ENCODE results near the gene CHRNA7.

Gene CHRNA7

DNA sequence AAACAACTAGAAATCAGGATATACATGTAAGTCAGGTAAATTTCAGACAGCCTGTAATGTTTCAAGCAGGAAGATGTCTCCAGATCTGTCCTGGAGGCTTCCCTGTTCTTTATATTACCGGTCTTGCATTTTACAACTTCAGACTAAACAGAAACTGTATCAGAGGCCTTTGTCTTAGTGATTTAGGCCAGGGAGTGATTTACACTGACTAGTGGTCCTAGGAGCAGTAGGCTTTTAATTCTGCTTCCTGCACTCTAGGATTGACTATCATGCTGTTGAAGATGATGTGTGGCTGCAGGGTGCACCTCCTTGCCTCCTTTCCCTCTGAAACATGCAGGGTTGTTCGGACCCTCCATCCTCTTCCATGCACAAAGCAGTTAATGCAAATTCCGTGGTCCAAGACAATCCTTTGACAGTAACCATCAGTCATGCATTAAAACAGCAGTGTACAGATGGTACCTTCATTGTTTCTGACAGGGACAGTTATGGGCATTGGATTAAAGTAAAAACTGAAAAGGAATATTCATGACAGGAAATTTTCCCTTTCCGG, 27.6 kb downstream of the CHRNA7 start:
- no peak overlapping the region for H3K4me3 ChIP-seq (ENCODE audit: low read length)
- DNase-seq (ENCODE audit: low read depth, low spot score), result no peak

DNA sequence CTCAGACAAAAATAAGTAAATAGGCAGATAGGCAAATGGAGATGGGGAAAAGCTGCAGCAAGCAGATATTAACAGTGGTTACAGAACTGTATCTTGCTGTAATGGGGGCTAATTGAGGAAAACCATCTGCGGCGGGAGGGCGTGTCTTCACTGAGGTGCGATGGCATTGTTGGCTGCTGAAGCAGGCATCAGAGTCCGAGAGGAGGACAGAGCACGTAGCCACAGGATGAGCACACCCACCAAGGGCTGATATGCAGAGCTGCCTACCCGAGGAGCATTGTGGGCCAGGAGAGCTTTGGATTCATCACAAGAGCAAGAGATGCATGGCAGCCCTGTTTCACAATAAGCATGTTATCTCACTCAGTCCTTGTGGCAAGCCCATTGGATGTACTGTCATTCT, 30.4 kb downstream of the CHRNA7 start:
- no peak overlapping the region for H3K4me3 ChIP-seq (ENCODE audit: low read length)
- no peak for DNase-seq (ENCODE audit: low read depth, low spot score)

DNA sequence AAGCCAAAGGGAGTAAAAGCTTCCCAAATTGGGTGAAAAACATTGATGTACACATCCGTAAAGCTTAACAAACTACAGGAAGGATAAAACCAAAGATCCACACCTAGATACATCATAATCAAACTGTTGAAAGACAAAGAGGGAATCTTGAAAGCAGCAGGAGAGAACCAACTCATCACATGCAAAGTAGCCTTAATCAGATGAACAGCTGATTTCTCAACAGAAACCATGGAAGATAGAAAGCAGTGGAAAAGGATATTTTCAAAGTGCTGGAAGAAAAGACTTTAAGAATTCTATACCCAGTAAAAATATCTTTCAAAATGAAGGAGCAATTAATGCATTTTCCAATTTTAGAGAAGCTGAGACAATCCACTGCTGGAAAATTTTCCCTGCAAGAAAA, 36.8 kb downstream of the CHRNA7 start:
- H3K4me3 ChIP-seq (ENCODE audit: low read length), result no peak overlapping the region
- no peak for DNase-seq (ENCODE audit: low read depth, low spot score)

DNA sequence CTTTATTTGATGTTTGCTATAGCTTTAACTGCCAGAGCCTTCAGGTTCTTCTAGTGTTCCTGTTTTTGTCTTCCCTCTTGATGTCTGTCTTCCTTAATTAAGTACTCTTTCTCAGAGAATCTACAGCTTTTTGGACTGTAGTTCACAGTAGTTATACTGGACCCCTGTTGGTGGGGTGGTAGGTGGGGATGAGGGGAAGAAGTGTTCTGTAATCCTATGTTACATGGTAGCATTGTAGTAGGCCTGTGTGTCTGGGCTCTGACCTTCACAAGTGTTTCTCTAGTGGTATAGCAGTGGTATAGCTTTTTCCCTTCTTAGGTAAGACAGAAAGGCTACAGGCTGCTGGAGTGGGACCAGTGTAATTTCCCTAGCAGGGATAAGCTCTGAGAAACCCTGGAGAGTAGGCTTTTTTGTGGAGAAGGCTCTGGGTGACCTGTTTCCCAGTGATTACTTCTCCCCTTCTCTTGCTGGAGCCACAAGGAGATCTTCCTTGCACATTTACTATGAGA, 59.6 kb downstream of the CHRNA7 start:
- no peak for DNase-seq (ENCODE audit: low read depth, low spot score)
- H3K4me3 ChIP-seq (ENCODE audit: low read length), result no peak overlapping the region

DNA sequence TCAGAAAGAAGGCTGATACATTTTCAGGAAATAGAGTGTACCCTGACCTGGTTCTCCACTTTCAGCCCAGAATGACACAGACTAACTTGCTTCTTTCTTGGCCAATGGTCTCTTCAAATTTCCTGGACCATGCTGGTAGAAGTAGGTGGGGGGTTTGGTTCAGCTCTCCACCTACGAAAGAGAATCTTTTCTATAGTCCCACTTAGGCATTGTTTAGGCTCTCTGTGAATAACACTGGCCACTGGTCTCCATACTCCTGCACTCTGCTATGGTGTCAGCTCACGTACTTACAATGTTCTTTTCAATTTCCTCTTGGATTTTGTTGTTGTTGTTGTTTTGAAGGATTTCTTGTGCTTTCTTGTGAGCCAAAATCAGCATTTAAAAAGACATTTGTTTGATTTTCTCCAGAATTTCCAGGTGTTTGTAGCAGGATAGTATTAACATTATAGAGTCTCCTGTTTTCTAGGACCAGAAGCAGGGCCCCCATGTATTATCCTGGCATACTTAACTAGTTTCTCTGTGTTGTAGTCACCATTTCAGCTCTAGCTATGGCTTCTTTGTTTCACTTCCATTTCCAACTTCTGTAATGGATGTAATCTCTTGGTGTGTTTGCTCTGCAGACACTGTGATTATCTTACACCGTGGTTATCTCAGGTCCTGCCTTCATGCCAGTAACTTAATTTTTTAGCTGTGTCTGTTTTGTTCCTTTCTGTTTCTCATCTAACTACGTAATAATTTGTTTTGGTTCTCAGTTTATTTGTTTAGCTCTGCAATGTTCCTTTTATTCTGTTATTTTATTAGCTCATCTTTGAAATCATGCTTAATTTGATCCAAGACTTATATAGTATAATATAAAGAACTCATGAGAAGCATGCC, 61.4 kb downstream of the CHRNA7 start:
- no peak for DNase-seq (ENCODE audit: low read depth, low spot score)
- H3K4me3 ChIP-seq (ENCODE audit: low read length), result no peak overlapping the region

DNA sequence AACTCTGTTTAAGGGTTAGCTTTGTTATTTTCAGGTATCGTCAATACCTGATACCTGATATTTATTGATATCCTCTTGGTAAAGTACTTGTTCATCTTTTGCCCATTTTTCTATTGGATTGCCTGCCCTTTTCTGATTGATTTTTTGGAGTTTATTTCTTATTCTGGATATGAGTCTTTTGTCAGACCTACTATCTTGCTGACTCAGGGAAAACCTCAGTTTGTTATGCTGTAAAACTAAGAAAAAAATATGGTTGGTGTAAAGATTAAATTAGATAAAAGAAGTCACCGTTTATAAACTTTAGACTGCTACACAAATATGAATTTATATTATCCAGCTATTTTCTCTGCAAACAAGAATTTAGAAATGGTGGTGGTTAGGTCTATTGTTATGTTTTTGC, 65.9 kb downstream of the CHRNA7 start:
- DNase-seq (ENCODE audit: low read depth, low spot score), result no peak
- no peak overlapping the region for H3K4me3 ChIP-seq (ENCODE audit: low read length)

DNA sequence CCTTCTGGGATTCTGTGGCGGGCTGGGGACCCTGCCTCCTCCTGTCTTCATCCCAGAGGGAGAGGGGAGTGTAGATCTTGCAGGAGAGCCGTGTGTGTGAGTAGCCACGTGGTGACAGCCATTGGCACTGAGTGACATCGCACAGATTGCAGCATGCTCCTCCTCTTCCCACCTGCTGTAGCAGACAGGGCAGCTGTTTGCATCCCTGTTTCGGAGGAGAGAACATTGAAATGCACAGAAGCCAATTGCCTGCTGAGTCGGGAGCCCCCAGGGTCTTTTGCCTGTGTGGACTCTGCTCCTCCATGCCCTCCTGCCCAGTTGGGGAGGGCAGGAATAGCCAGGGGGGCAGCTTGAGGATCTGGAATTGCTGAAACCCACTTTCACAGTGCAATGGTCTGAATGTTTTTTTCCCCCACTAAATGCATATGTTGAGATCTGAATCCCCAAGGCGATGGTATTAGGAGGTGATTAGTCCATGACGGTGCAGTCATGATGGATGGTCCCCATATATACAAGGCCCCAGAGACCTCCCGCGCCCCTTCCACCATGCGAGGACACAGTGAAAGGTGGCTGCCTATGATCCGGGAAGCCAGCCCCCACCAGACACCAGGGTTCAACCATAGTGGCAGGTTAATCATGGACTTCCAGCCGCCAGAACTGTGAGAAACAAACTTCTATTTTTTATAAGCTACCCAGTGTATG, 66.8 kb downstream of the CHRNA7 start:
- H3K4me3 ChIP-seq (ENCODE audit: low read length), result no peak overlapping the region
- no peak for DNase-seq (ENCODE audit: low read depth, low spot score)

DNA sequence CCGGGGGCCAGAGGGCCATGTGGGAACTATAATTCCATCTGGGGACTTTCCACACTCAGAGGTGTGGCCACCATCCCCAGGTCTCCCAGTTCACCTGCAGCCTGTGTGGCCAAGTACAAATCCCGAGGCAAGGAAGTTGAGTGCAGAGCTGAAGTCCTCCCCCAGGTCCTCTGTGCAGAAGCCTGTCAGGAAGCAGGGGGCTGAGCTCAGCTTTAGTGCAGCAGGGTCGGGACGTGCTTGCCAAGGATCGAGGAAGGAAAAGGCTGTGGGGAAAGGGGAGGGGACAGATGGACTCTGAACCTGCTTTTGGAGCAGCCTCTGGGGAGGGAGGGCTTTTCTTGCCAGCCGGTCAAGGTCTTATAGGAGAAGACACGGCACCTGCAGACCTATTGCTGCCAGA, 67.7 kb downstream of the CHRNA7 start:
- no peak for DNase-seq (ENCODE audit: low read depth, low spot score)
- H3K4me3 ChIP-seq (ENCODE audit: low read length), result no peak overlapping the region

DNA sequence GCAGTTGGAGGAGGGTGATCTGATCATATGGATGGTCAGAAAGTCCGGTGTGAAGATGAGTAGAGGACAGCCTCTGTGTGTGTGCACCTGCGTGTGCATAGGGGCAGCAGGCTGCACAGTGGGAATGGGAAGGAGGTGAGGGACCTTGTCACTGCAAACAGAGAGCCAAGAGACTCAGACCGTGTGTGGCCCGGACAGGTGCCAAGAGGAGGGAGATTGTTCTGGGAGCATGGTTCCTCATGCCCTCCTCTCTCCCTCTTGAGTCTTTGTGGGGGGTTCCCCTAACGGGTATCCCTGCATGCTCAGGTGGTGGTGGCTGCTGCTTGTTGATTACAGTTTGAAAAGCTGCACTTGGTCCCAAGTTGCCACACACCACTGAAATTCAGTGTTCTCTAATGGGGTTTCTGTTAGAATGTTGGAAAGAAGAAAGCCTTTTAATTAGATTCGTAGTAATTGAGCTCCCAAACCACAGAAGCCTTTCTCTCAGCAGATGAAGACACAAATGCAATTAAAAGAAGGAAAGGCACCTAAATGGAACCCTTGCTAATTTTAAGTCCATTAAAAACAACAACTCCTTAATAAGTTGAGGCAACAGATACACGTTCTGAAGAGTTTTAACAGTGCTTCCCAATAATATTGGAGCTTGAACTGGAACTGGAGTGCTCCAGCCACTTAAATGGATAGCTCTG, 68.9 kb downstream of the CHRNA7 start:
- DNase-seq (ENCODE audit: low read depth, low spot score), result no peak
- H3K4me3 ChIP-seq (ENCODE audit: low read length), result no peak overlapping the region

DNA sequence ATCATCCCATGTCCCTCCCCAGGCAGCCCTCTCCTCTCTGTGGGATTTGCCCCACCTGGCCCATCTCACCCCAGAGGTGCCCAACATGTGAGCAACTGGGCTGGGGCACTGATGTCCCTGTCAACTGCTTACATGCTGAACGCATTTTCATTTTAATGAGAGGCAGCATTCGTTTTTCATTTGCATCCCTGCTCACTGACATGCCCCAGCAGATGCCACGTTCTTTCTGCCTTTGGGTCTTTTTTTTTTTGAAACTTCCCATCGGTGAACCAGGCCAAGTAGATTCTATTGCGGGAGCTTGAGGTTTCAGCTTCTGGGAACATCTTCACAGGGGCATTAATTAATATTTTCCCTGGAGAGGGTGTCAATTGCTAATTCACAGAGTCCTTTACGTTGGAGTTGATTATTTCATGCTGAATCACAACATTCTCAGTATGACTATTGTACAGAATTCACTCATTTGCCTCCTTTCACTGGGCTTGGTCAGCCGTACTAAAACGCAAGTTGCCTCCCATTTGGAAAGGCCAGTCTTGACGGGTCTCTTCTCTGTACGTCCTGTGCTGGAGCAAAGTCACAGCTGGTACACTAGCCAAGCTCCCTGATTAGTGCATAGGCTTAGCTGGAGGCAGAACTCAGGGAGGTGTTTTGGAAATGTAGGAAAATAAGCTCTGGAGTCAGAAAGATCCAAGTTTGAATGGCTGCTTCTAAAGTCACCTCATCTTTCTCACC, 69.8 kb downstream of the CHRNA7 start:
- DNase-seq (ENCODE audit: low read depth, low spot score), result no peak
- H3K4me3 ChIP-seq (ENCODE audit: low read length), result no peak overlapping the region

DNA sequence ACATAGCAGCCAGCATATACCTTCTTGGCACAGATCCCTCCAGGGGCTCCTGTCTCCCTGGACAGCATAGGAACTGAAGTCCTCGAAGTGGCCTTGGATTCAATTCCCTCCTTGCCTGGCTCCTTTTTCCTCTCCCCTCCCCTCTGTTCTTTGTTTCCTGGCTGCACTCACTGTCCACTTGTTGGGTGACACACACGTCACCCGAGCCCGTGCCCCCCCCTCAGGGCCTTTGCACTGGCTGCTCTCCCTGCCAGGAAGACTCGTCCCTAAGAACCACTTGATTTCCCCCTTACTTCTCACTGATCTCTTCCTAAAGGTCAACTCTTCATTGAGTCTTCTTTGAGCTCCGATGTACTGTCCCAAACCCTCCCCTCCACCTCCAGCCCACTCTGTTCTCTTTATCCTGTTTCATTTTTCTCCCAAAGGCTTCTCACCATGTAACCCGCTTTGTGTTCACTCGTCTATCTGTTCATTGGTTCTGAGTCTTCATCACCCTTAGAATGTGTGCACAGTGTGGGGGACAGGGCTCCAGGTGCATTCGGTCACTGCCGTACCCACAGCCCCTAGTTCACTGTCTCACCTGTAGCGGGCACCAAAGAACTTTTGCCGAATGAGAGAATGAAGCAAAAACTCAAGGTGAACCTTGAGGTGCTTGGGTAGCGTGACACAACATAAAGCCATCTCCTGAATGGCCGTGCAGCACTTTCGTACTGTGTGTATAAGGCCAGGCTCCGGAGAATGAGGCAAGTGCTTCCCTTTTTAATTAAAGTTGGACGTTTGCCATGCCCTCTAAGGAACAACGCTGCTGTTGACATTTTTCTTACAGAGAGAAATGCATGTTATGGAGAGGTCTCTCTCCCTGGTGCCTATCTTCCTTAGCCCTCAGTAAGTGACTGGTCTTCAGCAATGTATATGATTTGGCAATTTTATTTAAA, 74.0 kb downstream of the CHRNA7 start:
- no peak overlapping the region for H3K4me3 ChIP-seq (ENCODE audit: low read length)
- DNase-seq (ENCODE audit: low read depth, low spot score), result no peak

DNA sequence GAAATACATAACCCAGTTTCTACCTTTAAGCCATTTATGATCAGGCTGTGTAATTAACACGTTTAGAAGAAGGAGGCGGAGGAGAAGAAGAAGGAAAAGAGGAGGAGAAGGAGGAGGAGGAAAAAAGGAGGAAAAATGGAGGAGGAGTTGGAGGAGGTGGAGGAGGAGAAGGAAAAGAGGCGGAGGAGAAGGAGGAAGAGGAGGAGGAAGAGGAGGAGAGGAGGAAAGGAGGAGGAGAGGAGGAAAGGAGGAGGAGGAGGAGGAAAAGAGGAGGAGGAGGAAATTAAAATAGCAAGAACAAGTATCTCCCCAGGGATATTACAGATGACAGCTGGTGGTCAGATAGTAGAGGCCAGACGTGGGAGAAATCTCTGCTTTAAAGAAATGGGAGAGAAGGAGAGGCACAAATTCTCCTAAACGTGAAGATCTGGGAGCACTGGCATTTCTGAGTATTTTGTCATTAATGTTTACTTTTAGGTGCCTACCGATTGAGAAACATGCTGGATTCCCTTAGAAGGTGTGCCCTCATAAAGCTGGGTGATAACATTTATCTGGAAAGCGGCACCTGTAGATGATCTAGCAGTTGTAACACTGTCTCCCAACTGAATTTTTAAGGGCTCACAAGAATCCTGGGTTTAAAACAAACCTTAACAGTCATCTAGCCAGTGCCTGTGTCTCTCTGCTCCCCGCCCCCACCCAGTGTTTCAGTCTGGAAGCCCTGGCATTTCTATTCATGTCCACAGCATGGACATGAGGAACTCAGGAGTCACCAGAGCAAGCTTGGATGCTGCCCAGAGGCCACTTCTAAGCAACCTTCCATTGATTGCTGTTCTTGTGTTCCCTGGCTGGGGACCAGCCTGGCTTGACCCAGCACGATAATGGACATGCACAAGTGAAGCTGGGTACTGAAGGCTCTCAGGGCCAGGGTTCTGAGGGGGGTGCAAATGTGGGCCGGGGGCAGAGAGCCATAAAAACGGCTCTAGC, 75.2 kb downstream of the CHRNA7 start:
- DNase-seq (ENCODE audit: low read depth, low spot score), result no peak

DNA sequence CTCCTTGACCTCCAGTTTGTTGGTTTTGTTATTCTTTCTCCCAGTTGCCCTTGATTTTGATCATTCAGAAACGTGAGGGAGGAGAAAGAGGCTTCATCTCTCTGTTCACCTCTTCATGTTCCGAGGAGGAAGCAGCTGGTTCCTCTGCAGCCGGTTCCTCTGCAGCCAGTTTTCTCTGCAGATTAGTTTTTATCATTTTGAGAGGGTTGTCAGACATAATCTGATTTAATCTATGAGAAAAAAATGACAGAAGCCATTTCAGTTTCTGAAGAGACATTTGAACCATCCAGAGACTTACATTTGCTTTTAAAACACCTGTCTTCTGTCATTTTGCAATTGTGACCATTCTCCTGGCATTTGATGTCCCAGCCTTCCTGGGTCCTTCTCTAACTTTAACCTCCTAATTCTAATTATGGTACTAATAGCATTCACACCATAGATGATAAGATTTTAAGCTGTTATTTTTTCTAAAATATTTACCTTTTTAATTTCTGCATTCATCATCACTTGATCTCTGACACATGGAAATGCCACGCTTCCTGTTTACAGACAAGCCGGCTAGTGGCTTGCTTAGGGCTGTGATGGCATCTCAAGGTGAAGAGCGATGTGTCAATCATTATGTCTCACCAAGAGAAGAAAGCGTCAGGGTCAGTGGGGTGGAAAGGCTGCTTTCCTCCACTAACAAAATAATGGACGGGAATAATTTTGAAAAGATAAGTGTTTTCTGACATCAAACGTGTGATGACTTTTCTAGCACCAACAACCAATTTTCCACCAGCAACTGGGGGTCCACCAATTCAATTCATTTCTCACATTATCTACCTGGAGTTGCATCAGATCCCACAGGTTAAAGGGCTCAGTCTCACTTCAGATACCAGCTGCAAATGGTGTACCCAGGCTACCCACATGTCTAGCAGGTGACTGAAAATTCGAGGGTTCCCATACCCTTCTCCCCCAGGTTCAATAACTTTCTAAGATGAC, 76.4 kb downstream of the CHRNA7 start:
- no peak for DNase-seq (ENCODE audit: low read depth, low spot score)
- H3K4me3 ChIP-seq (ENCODE audit: low read length), result no peak overlapping the region

More for the DNA sequence above, 75.2 kb downstream of the CHRNA7 start:
- no peak overlapping the region for H3K4me3 ChIP-seq (ENCODE audit: low read length)

DNA sequence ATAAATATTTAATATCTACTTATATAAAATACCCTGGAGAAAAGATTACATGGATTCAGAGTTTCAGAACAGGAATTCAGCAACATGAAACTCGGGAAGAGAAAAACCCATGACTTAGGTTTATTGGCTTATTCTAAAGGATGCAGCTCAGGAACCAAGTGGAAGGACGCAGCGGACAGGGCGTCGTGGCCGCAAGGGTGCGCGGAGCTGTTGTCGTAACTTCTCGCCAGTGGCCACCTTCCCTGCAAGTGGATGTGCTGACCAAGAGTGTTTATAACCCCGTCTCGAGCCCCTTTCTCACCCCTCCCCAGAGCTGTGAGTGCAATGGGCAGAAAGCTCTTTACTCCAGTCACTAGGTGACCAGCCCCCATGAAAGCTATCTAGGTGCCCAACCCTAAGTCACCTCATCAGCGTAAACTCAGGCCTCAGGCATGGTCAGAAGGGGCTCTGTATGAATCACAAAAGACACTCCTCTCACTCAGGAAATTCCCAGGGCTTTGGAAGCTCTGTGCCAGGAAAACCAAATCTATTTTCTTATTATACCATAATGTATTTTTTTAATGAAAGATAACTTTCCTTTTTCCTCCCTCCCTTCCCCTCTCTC, 77.3 kb downstream of the CHRNA7 start:
- no peak overlapping the region for H3K4me3 ChIP-seq (ENCODE audit: low read length)
- DNase-seq (ENCODE audit: low read depth, low spot score), result no peak

DNA sequence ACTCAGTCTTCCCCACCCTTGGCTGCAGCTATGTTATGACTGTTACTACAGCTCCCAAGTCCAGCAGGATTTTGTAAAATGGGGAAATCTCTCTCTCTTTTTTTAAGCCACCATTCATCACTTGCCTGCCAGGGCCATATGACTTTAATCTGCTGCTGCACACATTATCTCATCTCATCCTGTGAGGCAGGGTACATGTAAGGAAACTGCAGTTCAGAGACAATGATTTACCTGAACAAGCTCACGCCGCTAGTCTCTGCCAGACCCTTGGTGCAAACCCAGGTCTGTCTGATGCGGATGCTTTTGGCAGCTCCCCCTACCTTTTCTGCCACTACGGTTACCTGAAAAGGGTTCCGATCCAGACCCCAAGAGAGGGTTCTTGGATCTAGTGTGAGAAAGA, 78.3 kb downstream of the CHRNA7 start:
- H3K4me3 ChIP-seq (ENCODE audit: low read length), result no peak overlapping the region
- no peak for DNase-seq (ENCODE audit: low read depth, low spot score)
